ENCODE measurements around the gene ACVR1B.

DNA sequence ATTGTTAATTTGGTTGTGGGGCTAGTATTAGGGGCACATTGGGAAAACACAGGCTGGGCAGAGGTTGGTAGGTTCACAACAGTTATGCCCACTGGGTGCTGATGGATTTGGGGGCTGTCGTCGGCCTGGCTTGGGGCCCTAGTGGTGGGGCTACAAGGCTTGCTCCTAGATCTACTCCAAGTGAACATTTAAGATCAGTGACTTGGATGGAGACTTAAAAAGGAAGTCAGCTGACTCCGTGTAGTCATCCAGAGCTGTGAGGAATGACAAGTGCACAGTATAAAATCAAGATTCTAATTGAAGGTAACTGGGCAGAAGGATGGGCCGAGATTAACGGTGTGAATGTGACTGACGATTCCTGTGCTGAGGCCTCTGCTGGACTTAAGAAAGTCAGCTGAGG lies 86.9 kb downstream of the ACVR1B start:
- TF ChIP-seq, protein P1, sequence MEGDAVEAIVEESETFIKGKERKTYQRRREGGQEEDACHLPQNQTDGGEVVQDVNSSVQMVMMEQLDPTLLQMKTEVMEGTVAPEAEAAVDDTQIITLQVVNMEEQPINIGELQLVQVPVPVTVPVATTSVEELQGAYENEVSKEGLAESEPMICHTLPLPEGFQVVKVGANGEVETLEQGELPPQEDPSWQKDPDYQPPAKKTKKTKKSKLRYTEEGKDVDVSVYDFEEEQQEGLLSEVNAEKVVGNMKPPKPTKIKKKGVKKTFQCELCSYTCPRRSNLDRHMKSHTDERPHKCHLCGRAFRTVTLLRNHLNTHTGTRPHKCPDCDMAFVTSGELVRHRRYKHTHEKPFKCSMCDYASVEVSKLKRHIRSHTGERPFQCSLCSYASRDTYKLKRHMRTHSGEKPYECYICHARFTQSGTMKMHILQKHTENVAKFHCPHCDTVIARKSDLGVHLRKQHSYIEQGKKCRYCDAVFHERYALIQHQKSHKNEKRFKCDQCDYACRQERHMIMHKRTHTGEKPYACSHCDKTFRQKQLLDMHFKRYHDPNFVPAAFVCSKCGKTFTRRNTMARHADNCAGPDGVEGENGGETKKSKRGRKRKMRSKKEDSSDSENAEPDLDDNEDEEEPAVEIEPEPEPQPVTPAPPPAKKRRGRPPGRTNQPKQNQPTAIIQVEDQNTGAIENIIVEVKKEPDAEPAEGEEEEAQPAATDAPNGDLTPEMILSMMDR (IDR thresholded peaks at IDR 0.05), result no peak
- no peak for TF ChIP-seq POLR2A (IDR thresholded peaks at IDR 0.05)
